Activated CD8-positive, alpha-beta T cell treated with anti-CD3 and anti-CD28 coated beads, Interleukin-2, amount 10 ng/mL, durations not matched to agents 7 days and 5 days (primary cell): ENCODE results near the gene DOHH. TPM values are rescaled to one million over a fixed set of nuclear protein-coding genes. Genes with fewer than 3 reads are reported as not detected.

Source experiments
- ATAC-seq: fragments of 150-1000 bp; cut with Tn5 transposase; one replicate; pipeline ENCODE4 v1.10.0; 2021; ENCODE audit warnings: moderate library complexity
- CTCF ChIA-PET: fragments of 350-600 bp; sonication (Branson Sonifier 250); formaldehyde crosslinking; loops from one replicate; lab custom pipeline; 2021; ENCODE audit warnings: antibody characterized with exemption; lab: Charles Lee
- POLR2A ChIA-PET: fragments of 350-600 bp; sonication (Branson Sonifier 250); formaldehyde crosslinking; loops from one replicate; lab custom pipeline; 2021; ENCODE audit warnings: antibody characterized with exemption; lab: Charles Lee
- DNase-seq: peaks from one replicate; pipeline ENCODE4 v3.0.0-alpha.2; 2020
- H3K27ac Mint-ChIP-seq: one replicate; pipeline ENCODE4 v1.8.0; 2021; ENCODE audit warnings: mild to moderate bottlenecking, mixed read lengths
- H3K27me3 Mint-ChIP-seq: one replicate; pipeline ENCODE4 v1.8.0; 2021; ENCODE audit warnings: low read depth, mixed read lengths
- H3K36me3 Mint-ChIP-seq: one replicate; pipeline ENCODE4 v1.8.0; 2021; ENCODE audit warnings: low read depth, mixed read lengths
- H3K4me1 Mint-ChIP-seq: one replicate; pipeline ENCODE4 v1.8.0; 2021; ENCODE audit warnings: low read depth, mixed read lengths
- H3K4me3 Mint-ChIP-seq: one replicate; pipeline ENCODE4 v1.8.0; 2021; ENCODE audit warnings: mild to moderate bottlenecking, mixed read lengths
- H3K9me3 Mint-ChIP-seq: one replicate; pipeline ENCODE4 v1.8.0; 2022; ENCODE audit warnings: mixed read lengths; ENCODE audit not compliant: insufficient read depth
- total RNA-seq, 2 experiments: library from RNA; stranded (reverse); gene quantifications; one replicate each; pipeline ENCODE4 v1.2.3, GENCODE V29; 2021

Gene DOHH
- total RNA-seq, 2 experiments from 2014 or later = 14.6 to 16.1 TPM

- ChIA-PET CTCF (interaction anchor here (1.1 to 2.1 kb wide), 3 partner anchors 15 to 88 kb away, joined by 3 to 6 read pairs (median 5); partner anchors contain the start of gene MFSD12), POLR2A (no interaction called here)
- Mint-ChIP-seq H3K27ac (peak overlapping the region; percentile 43), H3K36me3 (no peaks in the 10 kb centered on the region), H3K4me3 (no peak overlapping the region), H3K9me3 (no peaks in the 10 kb centered on the region), H3K27me3 (no peaks in the 10 kb centered on the region), H3K4me1 (no peaks in the 10 kb centered on the region)
- DNase-seq (no peak), ATAC-seq (no peak)
Measured at GRCh38 chr19:3469638-3470499, 30.6 kb downstream of the DOHH start.

- Mint-ChIP-seq H3K9me3 (no peaks in the 10 kb centered on the region), H3K27me3 (no peaks in the 10 kb centered on the region), H3K4me3 (no peak overlapping the region), H3K36me3 (no peaks in the 10 kb centered on the region), H3K27ac (no peak overlapping the region), H3K4me1 (no peaks in the 10 kb centered on the region)
- ATAC-seq (no peak), DNase-seq (no peak)
- CTCF ChIA-PET = no interaction called here
- POLR2A ChIA-PET = no interaction called here
Measured at GRCh38 chr19:3468211-3468610, 32.3 kb downstream of the DOHH start.

- CTCF ChIA-PET = no interaction called here
- Mint-ChIP-seq H3K4me1 (no peaks in the 10 kb centered on the region), H3K36me3 (no peaks in the 10 kb centered on the region), H3K27ac (no peak overlapping the region), H3K4me3 (no peak overlapping the region), H3K9me3 (no peaks in the 10 kb centered on the region), H3K27me3 (no peaks in the 10 kb centered on the region)
- ATAC-seq (no peak), DNase-seq (no peak)
- POLR2A ChIA-PET = no interaction called here
Measured at GRCh38 chr19:3467437-3468198, 32.9 kb downstream of the DOHH start.

- H3K9me3 Mint-ChIP-seq = no peaks in the 10 kb centered on the region
- no peaks in the 10 kb centered on the region for H3K36me3 Mint-ChIP-seq
- no peaks in the 10 kb centered on the region for H3K27me3 Mint-ChIP-seq
- ChIA-PET POLR2A (no interaction called here), CTCF (no interaction called here)
- no peak for DNase-seq
- H3K4me1 Mint-ChIP-seq = no peaks in the 10 kb centered on the region
- H3K4me3 Mint-ChIP-seq = no peak overlapping the region
- no peak for ATAC-seq
- no peak overlapping the region for H3K27ac Mint-ChIP-seq
Measured at GRCh38 chr19:3466635-3467034, 33.8 kb downstream of the DOHH start.

GRCh38 chr19:3465552-3465951 is 34.9 kb downstream of the DOHH start:
- Mint-ChIP-seq H3K36me3 (no peaks in the 10 kb centered on the region), H3K27ac (no peak overlapping the region)
- CTCF ChIA-PET = no interaction called here

GRCh38 chr19:3464587-3465235 is 35.8 kb downstream of the DOHH start:
- H3K36me3 Mint-ChIP-seq = no peaks in the 10 kb centered on the region
- ChIA-PET CTCF (interaction anchor here (1.7 kb wide), 1 partner anchor 8 kb away, joined by 4 read pairs; no protein-coding TSS in a partner anchor), POLR2A (interaction anchor here (0.6 kb wide), 1 partner anchor 487 kb away, joined by 3 read pairs; no protein-coding TSS in a partner anchor)
- peaks cover 6% of the 10 kb centered on the region for H3K4me1 Mint-ChIP-seq
- no peak for ATAC-seq
- no peaks in the 10 kb centered on the region for H3K27me3 Mint-ChIP-seq
- H3K4me3 Mint-ChIP-seq = no peak overlapping the region
- no peak overlapping the region for H3K27ac Mint-ChIP-seq
- DNase-seq = no peak
- no peaks in the 10 kb centered on the region for H3K9me3 Mint-ChIP-seq

More at GRCh38 chr19:3465552-3465951, 34.9 kb downstream of the DOHH start:
- ATAC-seq = no peak
- Mint-ChIP-seq H3K27me3 (no peaks in the 10 kb centered on the region), H3K9me3 (no peaks in the 10 kb centered on the region), H3K4me1 (no peaks in the 10 kb centered on the region), H3K4me3 (no peak overlapping the region)
- POLR2A ChIA-PET = interaction anchor here (0.6 kb wide), 1 partner anchor 488 kb away, joined by 3 read pairs; no protein-coding TSS in a partner anchor
- no peak for DNase-seq

- no peaks in the 10 kb centered on the region for H3K36me3 Mint-ChIP-seq
- H3K27me3 Mint-ChIP-seq = no peaks in the 10 kb centered on the region
- H3K4me3 Mint-ChIP-seq = no peak overlapping the region
- peaks cover 12% of the 10 kb centered on the region for H3K4me1 Mint-ChIP-seq
- no peak for ATAC-seq
- no peak overlapping the region for H3K27ac Mint-ChIP-seq
- CTCF ChIA-PET = interaction anchor here (1.7 kb wide), 1 partner anchor 9 kb away, joined by 4 read pairs; no protein-coding TSS in a partner anchor
- DNase-seq = no peak
- POLR2A ChIA-PET = no interaction called here
- H3K9me3 Mint-ChIP-seq = no peaks in the 10 kb centered on the region
Measured at GRCh38 chr19:3463714-3464586, 36.5 kb downstream of the DOHH start.

- Mint-ChIP-seq H3K27ac (no peak overlapping the region), H3K4me1 (peaks cover 17% of the 10 kb centered on the region), H3K4me3 (no peak overlapping the region), H3K36me3 (no peaks in the 10 kb centered on the region), H3K9me3 (no peaks in the 10 kb centered on the region), H3K27me3 (no peaks in the 10 kb centered on the region)
- DNase-seq = no peak
- ATAC-seq = no peak
- CTCF ChIA-PET = interaction anchor here (1.7 kb wide), 1 partner anchor 10 kb away, joined by 4 read pairs; no protein-coding TSS in a partner anchor
- POLR2A ChIA-PET = no interaction called here
Measured at GRCh38 chr19:3462991-3463713, 37.3 kb downstream of the DOHH start.

- no peaks in the 10 kb centered on the region for H3K27me3 Mint-ChIP-seq
- H3K4me1 Mint-ChIP-seq = peaks cover 17% of the 10 kb centered on the region
- ChIA-PET POLR2A (no interaction called here), CTCF (no interaction called here)
- no peak overlapping the region for H3K27ac Mint-ChIP-seq
- ATAC-seq (no peak), DNase-seq (no peak)
- no peak overlapping the region for H3K4me3 Mint-ChIP-seq
- no peaks in the 10 kb centered on the region for H3K36me3 Mint-ChIP-seq
- no peaks in the 10 kb centered on the region for H3K9me3 Mint-ChIP-seq
Measured at GRCh38 chr19:3459965-3460582, 40.4 kb downstream of the DOHH start.
